Neural cell (in vitro differentiated cells): ENCODE data around the gene PRKCG.

Experiments
- POLR2AphosphoS5 ChIP-seq: IDR thresholded peaks from 2 replicates; pipeline ENCODE4 v1.6.1; 2012
- SMC3 ChIP-seq: fragments of 450-650 bp; conservative IDR thresholded peaks from 2 replicates; pipeline ENCODE4 v1.6.1; 2014; ENCODE audit warnings: antibody characterized with exemption, mild to moderate bottlenecking, moderate library complexity; ENCODE audit not compliant: poor library complexity
- TF ChIP-seq, protein P1 (sequence below): fragments of 450-650 bp; IDR thresholded peaks from 2 replicates; pipeline ENCODE4 v1.5.1; 2014; ENCODE audit warnings: antibody characterized with exemption, mild to moderate bottlenecking, moderate library complexity; ENCODE audit not compliant: poor library complexity, severe bottlenecking

- TF ChIP-seq, protein P1, sequence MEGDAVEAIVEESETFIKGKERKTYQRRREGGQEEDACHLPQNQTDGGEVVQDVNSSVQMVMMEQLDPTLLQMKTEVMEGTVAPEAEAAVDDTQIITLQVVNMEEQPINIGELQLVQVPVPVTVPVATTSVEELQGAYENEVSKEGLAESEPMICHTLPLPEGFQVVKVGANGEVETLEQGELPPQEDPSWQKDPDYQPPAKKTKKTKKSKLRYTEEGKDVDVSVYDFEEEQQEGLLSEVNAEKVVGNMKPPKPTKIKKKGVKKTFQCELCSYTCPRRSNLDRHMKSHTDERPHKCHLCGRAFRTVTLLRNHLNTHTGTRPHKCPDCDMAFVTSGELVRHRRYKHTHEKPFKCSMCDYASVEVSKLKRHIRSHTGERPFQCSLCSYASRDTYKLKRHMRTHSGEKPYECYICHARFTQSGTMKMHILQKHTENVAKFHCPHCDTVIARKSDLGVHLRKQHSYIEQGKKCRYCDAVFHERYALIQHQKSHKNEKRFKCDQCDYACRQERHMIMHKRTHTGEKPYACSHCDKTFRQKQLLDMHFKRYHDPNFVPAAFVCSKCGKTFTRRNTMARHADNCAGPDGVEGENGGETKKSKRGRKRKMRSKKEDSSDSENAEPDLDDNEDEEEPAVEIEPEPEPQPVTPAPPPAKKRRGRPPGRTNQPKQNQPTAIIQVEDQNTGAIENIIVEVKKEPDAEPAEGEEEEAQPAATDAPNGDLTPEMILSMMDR = no peak
- no peak for TF ChIP-seq SMC3
- no peak for TF ChIP-seq POLR2AphosphoS5
Observed at GRCh38 chr19:53883231-53883661, 1.2 kb downstream of the PRKCG start.
